Thoracic aorta (tissue), 2 donors: Measurements from ENCODE around the gene SNX25. TPM values are rescaled to one million over a fixed set of nuclear protein-coding genes. Genes with fewer than 3 reads are reported as not detected.
"Not testable (repeated sequence)": the region's sequence is repeated elsewhere in the genome, so short reads cannot be mapped to it uniquely, and the experiment has no call there.

ENCODE experiments used
- ATAC-seq: fragments of 150-250 bp; one replicate; pipeline ENCODE4 v1.8.0; 2017; ENCODE audit warnings: low read depth; ENCODE audit not compliant: insufficient number of reproducible peaks, low FRiP score
- DNase-seq: peaks from one replicate; pipeline ENCODE4 v3.0.0-alpha.2; 2020; ENCODE audit warnings: low spot score
- H3K27ac ChIP-seq, 2 donors: fragments of 200-600 bp; sonication (generic); 1 replicate in 1 of 2; 2 replicates in 1 of 2; pipeline ENCODE4 v1.5.1; 2016; ENCODE audit warnings: mild to moderate bottlenecking in 2 of 2, moderate library complexity in 2 of 2
- H3K27me3 ChIP-seq: fragments of 200-600 bp; sonication (generic); replicated peaks from 2 replicates; pipeline ENCODE4 v1.6.0; 2016; ENCODE audit warnings: mild to moderate bottlenecking; ENCODE audit not compliant: insufficient read depth
- H3K36me3 ChIP-seq: fragments of 200-600 bp; sonication (generic); one replicate; pipeline ENCODE4 v1.5.1; 2016
- H3K4me1 ChIP-seq, 2 donors: fragments of 200-600 bp; sonication (generic); 1 replicate in 1 of 2; 2 replicates in 1 of 2; pipeline versions ENCODE4 v1.5.1 to v1.6.0; 2016; ENCODE audit warnings: low read depth in 2 of 2, mild to moderate bottlenecking in 1 of 2; ENCODE audit not compliant: control insufficient read depth in 1 of 2
- H3K4me3 ChIP-seq: fragments of 200-600 bp; sonication (generic); 2 replicates; pipeline ENCODE4 v1.5.1; 2016; ENCODE audit warnings: mild to moderate bottlenecking
- H3K9me3 ChIP-seq: fragments of 200-600 bp; sonication (generic); 2 replicates; pipeline ENCODE4 v1.5.1; 2016
- CTCF ChIP-seq: fragments of 200-600 bp; sonication (generic); IDR thresholded peaks from one replicate; pipeline ENCODE4 v1.5.1; 2019; ENCODE audit warnings: antibody characterized with exemption
- total RNA-seq, 2 donors: library from RNA; depleted of rRNA; stranded (reverse); fragments of >200 nt; gene quantifications; one replicate each; pipeline versions ENCODE4 v1.1.0 to v1.2.3, GENCODE V29; 2016

Gene SNX25
- total RNA-seq, 2 donors from 2014 or later = 31.3 to 38.0 TPM

GRCh38 chr4:185311113-185311888 lies 101.9 kb downstream of the SNX25 start:
- peaks cover 0 to 5% of the 10 kb centered on the region in 2 donors for H3K4me1 ChIP-seq
- TF ChIP-seq CTCF = no peak
- DNase-seq = no peak
- no peaks in the 10 kb centered on the region for H3K9me3 ChIP-seq
- no peaks in the 10 kb centered on the region for H3K27me3 ChIP-seq
- ATAC-seq = no peak
- H3K4me3 ChIP-seq = no peak overlapping the region
- H3K36me3 ChIP-seq = peaks cover 14% of the 10 kb centered on the region
- no peak overlapping the region for H3K27ac ChIP-seq

GRCh38 chr4:185312699-185313098 lies 103.3 kb downstream of the SNX25 start:
- DNase-seq (no peak), ATAC-seq (no peak)
- Histone ChIP-seq H3K36me3 (peaks cover 16% of the 10 kb centered on the region), H3K27ac (no peak overlapping the region), H3K9me3 (no peaks in the 10 kb centered on the region), H3K27me3 (no peaks in the 10 kb centered on the region), H3K4me1 (no peaks in the 10 kb centered on the region), H3K4me3 (no peak overlapping the region)
- no peak for TF ChIP-seq CTCF

- not testable (repeated sequence) for H3K27ac ChIP-seq, H3K4me1 ChIP-seq, DNase-seq, H3K9me3 ChIP-seq, H3K27me3 ChIP-seq, H3K4me3 ChIP-seq, ATAC-seq, H3K36me3 ChIP-seq
These were observed 108.1 kb downstream of the SNX25 start for GRCh38 chr4:185317462-185317861.

GRCh38 chr4:185317880-185318279 lies 108.5 kb downstream of the SNX25 start:
- no peaks in the 10 kb centered on the region for H3K9me3 ChIP-seq
- no peak overlapping the region for H3K27ac ChIP-seq
- TF ChIP-seq CTCF = no peak
- H3K4me3 ChIP-seq = no peak overlapping the region
- H3K27me3 ChIP-seq = no peaks in the 10 kb centered on the region
- ATAC-seq = no peak
- peaks cover 0 to 4% of the 10 kb centered on the region in 2 donors for H3K4me1 ChIP-seq
- peaks cover 4% of the 10 kb centered on the region for H3K36me3 ChIP-seq
- DNase-seq = no peak

GRCh38 chr4:185318679-185319078 lies 109.3 kb downstream of the SNX25 start:
- no peaks in the 10 kb centered on the region for H3K9me3 ChIP-seq
- peaks cover 4% of the 10 kb centered on the region for H3K36me3 ChIP-seq
- no peak for DNase-seq
- no peak overlapping the region for H3K4me3 ChIP-seq
- no peak for ATAC-seq
- no peak for TF ChIP-seq CTCF
- H3K27ac ChIP-seq = no peak overlapping the region
- H3K27me3 ChIP-seq = no peaks in the 10 kb centered on the region
- H3K4me1 ChIP-seq = peaks cover 0 to 4% of the 10 kb centered on the region in 2 donors

GRCh38 chr4:185322803-185323202 lies 113.4 kb downstream of the SNX25 start:
- TF ChIP-seq CTCF = no peak
- ATAC-seq = no peak
- H3K4me1 ChIP-seq = peaks cover 0 to 4% of the 10 kb centered on the region in 2 donors

More at GRCh38 chr4:185322803-185323202, 113.4 kb downstream of the SNX25 start:
- no peaks in the 10 kb centered on the region for H3K9me3 ChIP-seq
- H3K36me3 ChIP-seq = peaks cover under 1% of the 10 kb centered on the region
- no peak overlapping the region for H3K4me3 ChIP-seq
- no peaks in the 10 kb centered on the region for H3K27me3 ChIP-seq
- DNase-seq = no peak
- H3K27ac ChIP-seq = no peak overlapping the region
